AG04449 (cell line): ENCODE data around the gene CCSER2.

Experiments used
- CTCF ChIA-PET: fragments of 350-600 bp; formaldehyde crosslinking; extraction: SDS; loops from one replicate; lab custom pipeline; 2021; ENCODE audit warnings: antibody characterized with exemption; lab: Yijun Ruan, JAX
- POLR2A ChIA-PET: fragments of 400-600, 350-600 bp; formaldehyde crosslinking; extraction: SDS; loops from one replicate; lab custom pipeline; 2020; ENCODE audit warnings: antibody characterized with exemption, inconsistent platforms; lab: Yijun Ruan, JAX
- DNase-seq: peaks from one replicate; pipeline ENCODE4 v3.0.0-alpha.2; 2010; ENCODE audit warnings: low read depth, low spot score
- H3K4me3 ChIP-seq: 2 replicates; pipeline ENCODE4 v1.5.1; 2011; ENCODE audit warnings: low read depth, mild to moderate bottlenecking, control low read depth, low read length
- TF ChIP-seq, protein P1 (sequence below): IDR thresholded peaks from one replicate; pipeline ENCODE4 v1.5.1; 2011; ENCODE audit warnings: mild to moderate bottlenecking, moderate library complexity, low read length, control low read depth, inconsistent platforms; ENCODE audit not compliant: insufficient read depth; ENCODE audit errors: missing control alignments

Gene CCSER2

DNA sequence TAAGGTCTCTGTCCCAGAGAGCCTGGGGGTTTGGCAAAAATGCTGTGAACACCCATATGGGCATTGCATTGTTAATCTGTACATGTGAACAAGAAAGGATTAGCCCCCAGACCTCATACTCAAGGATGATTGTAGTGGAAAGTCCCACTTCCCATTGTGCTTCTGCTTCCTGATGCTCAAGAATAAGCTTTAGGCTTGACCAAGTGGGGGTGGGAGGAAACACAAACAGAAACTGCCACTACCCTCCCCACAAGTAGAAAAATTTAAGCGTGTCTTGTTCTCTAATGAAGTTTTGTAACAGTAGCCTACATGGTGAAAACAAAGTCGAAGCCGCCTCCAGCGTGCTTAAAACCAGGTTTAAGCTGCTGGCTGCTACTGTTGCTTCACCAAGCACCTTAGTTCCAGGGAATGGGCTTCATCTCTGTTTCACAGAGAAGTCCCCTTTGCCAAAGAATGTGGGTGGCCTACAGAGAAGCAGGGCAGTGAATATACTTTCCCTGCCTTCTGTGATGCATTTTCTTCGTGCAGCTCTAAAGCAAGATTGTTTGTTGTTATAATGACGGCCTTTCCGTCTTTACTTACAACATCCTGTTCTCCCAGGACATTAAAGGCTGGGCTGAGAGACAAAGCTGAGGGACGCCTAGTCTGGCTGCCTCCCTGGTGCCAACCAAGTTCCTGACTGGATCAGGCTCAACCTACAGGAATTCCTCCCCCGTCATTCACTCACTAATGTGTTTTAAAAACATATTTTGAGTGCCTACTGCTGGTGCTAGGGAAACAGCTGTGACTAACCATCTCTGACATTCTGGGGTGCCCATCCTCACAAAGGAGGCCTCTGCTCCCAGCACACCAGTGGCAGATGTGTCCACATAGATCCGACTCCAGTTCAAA is 32.1 kb upstream of the CCSER2 start:
- no peak overlapping the region; the same call in 1 of the 2 replicates for H3K4me3 ChIP-seq
- POLR2A ChIA-PET = interaction anchor here (0.8 kb wide), 1 partner anchor 22 kb away, joined by 3 read pairs; no protein-coding TSS in a partner anchor
- TF ChIP-seq, protein P1, sequence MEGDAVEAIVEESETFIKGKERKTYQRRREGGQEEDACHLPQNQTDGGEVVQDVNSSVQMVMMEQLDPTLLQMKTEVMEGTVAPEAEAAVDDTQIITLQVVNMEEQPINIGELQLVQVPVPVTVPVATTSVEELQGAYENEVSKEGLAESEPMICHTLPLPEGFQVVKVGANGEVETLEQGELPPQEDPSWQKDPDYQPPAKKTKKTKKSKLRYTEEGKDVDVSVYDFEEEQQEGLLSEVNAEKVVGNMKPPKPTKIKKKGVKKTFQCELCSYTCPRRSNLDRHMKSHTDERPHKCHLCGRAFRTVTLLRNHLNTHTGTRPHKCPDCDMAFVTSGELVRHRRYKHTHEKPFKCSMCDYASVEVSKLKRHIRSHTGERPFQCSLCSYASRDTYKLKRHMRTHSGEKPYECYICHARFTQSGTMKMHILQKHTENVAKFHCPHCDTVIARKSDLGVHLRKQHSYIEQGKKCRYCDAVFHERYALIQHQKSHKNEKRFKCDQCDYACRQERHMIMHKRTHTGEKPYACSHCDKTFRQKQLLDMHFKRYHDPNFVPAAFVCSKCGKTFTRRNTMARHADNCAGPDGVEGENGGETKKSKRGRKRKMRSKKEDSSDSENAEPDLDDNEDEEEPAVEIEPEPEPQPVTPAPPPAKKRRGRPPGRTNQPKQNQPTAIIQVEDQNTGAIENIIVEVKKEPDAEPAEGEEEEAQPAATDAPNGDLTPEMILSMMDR = no peak
- peak; percentile 85 for DNase-seq
- CTCF ChIA-PET = interaction anchor here (1.0 to 1.3 kb wide), 3 partner anchors 29 to 242 kb away, joined by 3 to 4 read pairs (median 4); no protein-coding TSS in a partner anchor

DNA sequence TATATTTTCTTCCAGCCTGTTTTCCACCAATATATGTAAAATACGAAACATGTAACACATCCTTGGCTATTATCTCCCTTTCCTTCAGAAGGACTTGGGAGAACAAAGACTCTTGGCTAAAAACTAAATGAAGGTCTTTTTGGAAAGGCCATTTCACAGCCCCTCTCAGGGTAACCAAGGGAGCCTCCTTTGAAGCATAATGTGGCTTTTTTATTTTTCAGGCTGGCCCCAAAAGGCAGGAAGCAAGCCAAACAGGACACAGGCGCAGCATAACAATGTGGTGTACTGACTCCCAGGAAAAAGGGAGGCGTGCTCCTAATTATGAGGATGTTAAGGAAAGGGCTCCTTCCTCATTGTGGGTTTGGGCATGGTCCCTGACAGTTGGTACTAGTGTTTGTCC is 30.3 kb upstream of the CCSER2 start:
- no peak overlapping the region for H3K4me3 ChIP-seq
- no peak for DNase-seq
- CTCF ChIA-PET = no interaction called here
- POLR2A ChIA-PET = no interaction called here
- TF ChIP-seq, protein P1 = no peak

DNA sequence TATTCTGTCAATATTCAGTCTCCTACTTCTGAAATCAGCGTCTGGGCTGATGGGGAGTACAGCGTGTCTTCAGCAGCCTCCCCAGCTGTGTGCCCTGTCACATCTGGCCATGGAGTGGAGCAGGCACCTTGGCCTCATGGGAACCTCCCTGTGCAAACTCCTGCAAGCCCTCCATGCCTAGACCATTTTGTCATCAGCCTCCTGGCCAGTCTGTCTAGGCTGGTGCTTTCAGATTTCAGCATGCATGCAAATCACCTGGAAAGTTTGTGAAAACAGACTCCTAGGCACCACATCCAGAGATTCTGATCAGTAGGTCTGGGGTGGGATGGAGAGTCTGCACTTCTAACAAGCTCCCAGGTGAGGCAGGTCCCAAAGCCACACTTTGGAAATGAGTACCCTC is 26.2 kb upstream of the CCSER2 start:
- TF ChIP-seq, protein P1 = no peak
- CTCF ChIA-PET = no interaction called here
- POLR2A ChIA-PET = no interaction called here
- H3K4me3 ChIP-seq = no peak overlapping the region
- no peak for DNase-seq

DNA sequence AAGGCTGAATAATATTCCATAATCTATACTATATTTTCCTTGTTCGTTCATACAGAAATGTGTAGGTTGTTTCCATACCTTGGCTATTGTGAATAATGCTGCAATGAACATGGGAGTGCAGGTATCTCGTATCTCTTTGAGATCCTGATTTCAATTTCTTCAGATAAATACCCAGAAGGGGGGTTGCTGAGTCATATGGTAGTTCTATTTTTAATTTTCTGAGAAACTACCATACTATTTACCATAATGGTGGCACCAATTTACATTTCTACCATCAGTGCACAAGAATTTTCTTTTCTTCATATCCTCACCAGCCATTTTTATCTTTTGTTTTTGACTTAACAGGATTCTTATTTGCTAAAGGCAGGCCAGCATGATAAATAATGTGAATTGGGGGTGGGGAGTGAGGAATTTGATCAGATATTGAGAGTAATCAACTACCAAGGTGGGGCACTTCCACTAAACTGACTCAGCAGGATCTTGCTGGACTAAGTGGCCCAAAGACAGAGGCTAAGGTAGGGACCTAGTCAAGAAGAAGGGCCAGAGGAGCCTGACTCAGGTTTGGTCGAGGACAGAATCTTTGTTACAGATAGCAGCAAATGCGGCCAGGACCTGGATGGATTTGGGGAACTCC is 21.5 kb upstream of the CCSER2 start:
- TF ChIP-seq, protein P1 = no peak
- POLR2A ChIA-PET = no interaction called here

DNA sequence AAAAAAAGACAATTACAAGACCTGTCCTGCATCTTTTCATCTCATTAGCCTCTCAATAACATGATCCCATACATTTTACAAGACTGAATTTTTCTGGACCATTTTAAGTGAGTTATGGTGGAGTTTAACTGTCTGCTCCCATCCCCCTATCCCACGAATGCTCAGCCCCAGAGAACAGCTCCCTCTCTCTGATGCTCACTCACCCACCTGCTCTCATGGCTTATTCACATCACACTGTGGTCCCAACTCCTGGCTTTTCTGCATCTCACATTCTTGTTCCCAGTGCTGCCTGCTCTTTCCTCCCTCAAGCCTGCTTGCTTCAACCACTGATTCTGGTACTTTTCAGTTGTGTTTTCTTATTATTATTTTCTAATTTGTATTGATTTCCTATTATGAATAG is 20.4 kb upstream of the CCSER2 start:
- POLR2A ChIA-PET = interaction anchor here (0.6 kb wide), 1 partner anchor 88 kb away, joined by 3 read pairs; no protein-coding TSS in a partner anchor
- no peak for DNase-seq
- H3K4me3 ChIP-seq = no peak overlapping the region
- TF ChIP-seq, protein P1 = no peak
- CTCF ChIA-PET = interaction anchor here (1.0 to 1.3 kb wide), 2 partner anchors 9 to 229 kb away, joined by 3 read pairs; no protein-coding TSS in a partner anchor

More for the DNA sequence above, 21.5 kb upstream of the CCSER2 start:
- no peak overlapping the region for H3K4me3 ChIP-seq
- no peak for DNase-seq
- CTCF ChIA-PET = interaction anchor here (1.3 kb wide), 1 partner anchor 230 kb away, joined by 3 read pairs; no protein-coding TSS in a partner anchor
